ENCODE data around the gene PIGW. TPM values are rescaled to one million over a fixed set of nuclear protein-coding genes. Genes with fewer than 3 reads are reported as not detected.

The PIGW gene
- total and polyA plus RNA-seq, 2 of the 8 experiments (the other 6 are each of a cell fraction or from before 2014, with no cell fraction given) = 12.1 to 28.9 TPM

GRCh38 chr17:36545077-36545464 lies 10.3 kb downstream of the PIGW start (continued):
- TF ChIP-seq, protein P1, sequence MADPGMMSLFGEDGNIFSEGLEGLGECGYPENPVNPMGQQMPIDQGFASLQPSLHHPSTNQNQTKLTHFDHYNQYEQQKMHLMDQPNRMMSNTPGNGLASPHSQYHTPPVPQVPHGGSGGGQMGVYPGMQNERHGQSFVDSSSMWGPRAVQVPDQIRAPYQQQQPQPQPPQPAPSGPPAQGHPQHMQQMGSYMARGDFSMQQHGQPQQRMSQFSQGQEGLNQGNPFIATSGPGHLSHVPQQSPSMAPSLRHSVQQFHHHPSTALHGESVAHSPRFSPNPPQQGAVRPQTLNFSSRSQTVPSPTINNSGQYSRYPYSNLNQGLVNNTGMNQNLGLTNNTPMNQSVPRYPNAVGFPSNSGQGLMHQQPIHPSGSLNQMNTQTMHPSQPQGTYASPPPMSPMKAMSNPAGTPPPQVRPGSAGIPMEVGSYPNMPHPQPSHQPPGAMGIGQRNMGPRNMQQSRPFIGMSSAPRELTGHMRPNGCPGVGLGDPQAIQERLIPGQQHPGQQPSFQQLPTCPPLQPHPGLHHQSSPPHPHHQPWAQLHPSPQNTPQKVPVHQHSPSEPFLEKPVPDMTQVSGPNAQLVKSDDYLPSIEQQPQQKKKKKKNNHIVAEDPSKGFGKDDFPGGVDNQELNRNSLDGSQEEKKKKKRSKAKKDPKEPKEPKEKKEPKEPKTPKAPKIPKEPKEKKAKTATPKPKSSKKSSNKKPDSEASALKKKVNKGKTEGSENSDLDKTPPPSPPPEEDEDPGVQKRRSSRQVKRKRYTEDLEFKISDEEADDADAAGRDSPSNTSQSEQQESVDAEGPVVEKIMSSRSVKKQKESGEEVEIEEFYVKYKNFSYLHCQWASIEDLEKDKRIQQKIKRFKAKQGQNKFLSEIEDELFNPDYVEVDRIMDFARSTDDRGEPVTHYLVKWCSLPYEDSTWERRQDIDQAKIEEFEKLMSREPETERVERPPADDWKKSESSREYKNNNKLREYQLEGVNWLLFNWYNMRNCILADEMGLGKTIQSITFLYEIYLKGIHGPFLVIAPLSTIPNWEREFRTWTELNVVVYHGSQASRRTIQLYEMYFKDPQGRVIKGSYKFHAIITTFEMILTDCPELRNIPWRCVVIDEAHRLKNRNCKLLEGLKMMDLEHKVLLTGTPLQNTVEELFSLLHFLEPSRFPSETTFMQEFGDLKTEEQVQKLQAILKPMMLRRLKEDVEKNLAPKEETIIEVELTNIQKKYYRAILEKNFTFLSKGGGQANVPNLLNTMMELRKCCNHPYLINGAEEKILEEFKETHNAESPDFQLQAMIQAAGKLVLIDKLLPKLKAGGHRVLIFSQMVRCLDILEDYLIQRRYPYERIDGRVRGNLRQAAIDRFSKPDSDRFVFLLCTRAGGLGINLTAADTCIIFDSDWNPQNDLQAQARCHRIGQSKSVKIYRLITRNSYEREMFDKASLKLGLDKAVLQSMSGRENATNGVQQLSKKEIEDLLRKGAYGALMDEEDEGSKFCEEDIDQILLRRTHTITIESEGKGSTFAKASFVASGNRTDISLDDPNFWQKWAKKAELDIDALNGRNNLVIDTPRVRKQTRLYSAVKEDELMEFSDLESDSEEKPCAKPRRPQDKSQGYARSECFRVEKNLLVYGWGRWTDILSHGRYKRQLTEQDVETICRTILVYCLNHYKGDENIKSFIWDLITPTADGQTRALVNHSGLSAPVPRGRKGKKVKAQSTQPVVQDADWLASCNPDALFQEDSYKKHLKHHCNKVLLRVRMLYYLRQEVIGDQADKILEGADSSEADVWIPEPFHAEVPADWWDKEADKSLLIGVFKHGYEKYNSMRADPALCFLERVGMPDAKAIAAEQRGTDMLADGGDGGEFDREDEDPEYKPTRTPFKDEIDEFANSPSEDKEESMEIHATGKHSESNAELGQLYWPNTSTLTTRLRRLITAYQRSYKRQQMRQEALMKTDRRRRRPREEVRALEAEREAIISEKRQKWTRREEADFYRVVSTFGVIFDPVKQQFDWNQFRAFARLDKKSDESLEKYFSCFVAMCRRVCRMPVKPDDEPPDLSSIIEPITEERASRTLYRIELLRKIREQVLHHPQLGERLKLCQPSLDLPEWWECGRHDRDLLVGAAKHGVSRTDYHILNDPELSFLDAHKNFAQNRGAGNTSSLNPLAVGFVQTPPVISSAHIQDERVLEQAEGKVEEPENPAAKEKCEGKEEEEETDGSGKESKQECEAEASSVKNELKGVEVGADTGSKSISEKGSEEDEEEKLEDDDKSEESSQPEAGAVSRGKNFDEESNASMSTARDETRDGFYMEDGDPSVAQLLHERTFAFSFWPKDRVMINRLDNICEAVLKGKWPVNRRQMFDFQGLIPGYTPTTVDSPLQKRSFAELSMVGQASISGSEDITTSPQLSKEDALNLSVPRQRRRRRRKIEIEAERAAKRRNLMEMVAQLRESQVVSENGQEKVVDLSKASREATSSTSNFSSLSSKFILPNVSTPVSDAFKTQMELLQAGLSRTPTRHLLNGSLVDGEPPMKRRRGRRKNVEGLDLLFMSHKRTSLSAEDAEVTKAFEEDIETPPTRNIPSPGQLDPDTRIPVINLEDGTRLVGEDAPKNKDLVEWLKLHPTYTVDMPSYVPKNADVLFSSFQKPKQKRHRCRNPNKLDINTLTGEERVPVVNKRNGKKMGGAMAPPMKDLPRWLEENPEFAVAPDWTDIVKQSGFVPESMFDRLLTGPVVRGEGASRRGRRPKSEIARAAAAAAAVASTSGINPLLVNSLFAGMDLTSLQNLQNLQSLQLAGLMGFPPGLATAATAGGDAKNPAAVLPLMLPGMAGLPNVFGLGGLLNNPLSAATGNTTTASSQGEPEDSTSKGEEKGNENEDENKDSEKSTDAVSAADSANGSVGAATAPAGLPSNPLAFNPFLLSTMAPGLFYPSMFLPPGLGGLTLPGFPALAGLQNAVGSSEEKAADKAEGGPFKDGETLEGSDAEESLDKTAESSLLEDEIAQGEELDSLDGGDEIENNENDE (IDR thresholded peaks at IDR 0.05; ENCODE audit: insufficient replicate concordance, low read length) = no peak
- no peak for TF ChIP-seq NANOG (IDR thresholded peaks at IDR 0.05; ENCODE audit: insufficient read depth, low read depth, low read length, poor library complexity, severe bottlenecking)
- no peak for TF ChIP-seq ZNF274 (IDR thresholded peaks at IDR 0.05; ENCODE audit: borderline replicate concordance, extremely low read depth, low read length)

Data from H1 (cell line).